Fibroblast of peridontal ligament (primary cell): Measurements from ENCODE around the gene RAB9B.
"Not testable (repeated sequence)": the region's sequence is repeated elsewhere in the genome, so short reads cannot be mapped to it uniquely, and the experiment has no call there.

Experiments used
- DNase-seq: peaks from one replicate; pipeline ENCODE4 v3.0.0-alpha.2; 2010; ENCODE audit errors: extremely low read depth

The RAB9B gene, protein sequence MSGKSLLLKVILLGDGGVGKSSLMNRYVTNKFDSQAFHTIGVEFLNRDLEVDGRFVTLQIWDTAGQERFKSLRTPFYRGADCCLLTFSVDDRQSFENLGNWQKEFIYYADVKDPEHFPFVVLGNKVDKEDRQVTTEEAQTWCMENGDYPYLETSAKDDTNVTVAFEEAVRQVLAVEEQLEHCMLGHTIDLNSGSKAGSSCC

DNA sequence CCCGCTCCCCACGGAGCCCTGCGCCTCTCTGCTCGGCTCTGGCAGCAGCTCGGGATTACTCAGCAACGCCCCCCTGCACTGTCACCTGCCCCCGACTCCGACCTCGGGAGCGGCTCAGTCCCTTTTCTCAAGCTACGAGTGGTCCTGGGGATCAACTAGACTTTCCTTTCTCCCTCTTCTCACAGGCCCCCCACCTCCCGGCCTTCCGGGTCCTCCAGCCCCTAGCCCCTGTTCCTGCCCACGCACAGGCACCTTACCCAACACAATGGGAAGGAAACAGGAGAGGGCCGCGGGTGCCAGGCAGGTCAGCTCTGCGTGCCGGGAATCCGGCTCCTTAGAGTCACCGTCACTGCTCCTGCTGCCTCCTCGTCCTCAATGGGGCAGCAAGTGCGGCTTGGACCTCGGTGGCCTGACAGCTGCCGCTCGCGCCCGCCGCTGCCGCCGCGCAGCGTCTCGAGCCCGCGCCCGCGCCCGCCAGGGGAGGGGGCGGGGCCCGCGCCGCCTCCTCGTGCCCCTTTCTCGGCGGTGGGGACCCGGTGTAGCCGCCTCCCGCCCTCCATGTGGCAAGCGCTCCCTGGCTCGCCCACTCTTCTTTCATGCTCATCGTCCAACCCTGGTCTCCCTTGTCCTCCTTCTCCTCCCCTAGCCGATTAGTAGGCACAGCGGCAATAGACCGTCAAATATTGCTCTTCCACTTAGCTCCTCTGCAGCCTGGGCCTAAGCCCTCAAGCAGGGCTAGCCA lies at the start of gene RAB9B:
Gene RAB9B (minus strand): TSS at position 455 of the 742 bp plus-strand sequence. CDS start 6,473 bp downstream, outside the sequence.
- DNase-seq: peak; percentile 7

DNA sequence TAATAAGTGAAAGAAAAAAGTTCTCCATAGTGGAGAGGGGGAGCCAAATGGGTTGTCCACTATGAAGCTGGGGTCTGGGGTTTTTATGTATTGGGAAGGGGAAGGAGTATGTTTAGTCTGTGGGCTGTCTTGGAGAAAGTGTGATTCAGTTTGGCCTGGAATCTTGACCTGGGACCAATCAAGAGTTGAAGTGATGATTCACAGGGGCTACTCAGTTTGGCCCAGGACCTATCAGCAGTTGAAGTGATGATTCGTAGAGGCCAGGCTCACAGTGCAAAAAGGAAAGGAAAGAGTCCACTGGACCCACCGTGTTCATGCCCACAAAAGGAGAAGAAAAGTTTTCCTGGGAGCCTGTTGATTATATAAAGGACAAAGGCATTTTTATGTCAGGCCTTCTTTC lies 47.3 kb upstream of the RAB9B start:
- DNase-seq: peak; percentile 8

DNA sequence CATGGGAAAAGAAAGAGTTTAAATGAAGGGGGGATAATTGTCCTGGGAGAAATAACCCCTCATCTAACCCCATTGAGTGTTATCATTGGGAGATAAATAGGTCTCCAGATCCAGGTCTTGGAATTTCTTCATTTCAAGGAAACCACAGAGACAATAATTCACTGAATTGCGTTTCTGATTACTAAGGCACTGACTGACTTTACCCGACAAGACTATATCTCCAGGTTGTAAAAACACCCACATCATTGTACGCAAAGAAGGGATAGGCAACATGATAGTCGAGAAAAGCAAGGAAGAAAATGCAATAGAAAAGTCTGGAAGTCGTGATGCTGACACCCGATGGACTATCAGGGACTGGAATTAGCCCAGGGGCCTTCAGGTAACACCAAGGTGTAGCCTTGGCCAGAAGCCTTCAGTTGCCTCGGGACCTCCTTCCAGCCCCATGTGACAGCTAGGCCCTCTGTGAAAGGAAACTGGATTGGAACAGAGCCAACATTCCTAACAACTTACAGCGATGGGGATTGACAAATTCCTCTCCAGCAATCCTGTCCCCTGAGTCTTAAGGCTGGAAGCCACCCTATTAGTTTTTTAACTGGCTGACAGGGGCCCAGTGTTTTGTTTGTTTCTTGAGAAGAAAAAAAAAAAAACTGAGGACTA lies 46.5 kb upstream of the RAB9B start:
- DNase-seq: peak; percentile 30

GRCh38 chrX:103877571-103877970 lies 45.5 kb upstream of the RAB9B start:
- no peak for DNase-seq

DNA sequence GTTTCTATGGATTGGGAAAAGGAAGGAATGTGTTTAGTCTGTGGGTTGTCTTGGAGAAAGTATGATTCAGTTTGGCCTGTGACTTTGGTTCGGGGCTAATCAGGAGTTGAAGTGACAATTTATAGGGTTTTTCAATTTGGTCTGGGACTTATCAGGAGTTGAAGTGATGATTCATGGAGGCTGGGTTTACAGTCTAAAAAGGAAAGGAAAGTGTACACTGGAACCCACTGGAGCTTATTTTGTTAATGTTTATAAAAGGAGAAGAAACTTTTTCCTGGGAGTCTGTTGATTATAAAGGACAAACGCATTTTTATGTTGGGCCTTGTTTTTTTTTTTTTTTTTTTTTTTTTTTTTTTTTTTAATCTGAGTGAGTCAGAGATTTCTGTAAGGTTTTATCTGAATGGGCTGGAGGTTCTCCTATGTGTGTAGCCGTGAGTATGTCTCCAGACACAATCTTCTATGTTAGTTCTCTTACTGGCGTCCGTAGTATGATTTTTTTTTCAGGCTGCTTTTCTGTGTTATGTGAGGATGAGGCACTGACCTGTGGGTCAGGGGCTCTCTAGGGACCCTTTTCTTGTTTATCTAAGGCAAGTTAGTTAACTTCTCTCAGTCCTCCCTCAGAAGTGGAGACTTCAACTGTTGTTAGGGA lies 33.0 kb upstream of the RAB9B start:
- DNase-seq: no peak

GRCh38 chrX:103864149-103864548 lies 32.1 kb upstream of the RAB9B start:
- DNase-seq: no peak

DNA sequence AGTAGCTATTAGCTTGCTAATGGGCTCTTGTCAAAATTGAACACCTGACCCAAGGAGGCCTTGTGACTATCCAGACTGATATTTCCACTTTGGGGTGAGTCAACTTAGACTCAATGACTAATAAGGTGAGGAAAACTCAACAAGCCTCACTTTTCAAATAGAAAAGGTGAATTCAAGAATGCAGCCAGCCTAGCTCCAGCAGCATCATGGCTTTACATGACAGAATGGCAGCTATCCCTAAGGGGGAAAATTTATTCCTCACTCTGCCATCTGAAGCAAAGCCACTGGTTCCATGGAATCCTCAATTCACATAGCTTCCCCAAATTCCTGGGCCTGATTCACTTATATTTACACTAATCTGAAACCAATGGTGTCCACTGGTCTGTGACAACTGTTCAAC lies 29.1 kb upstream of the RAB9B start:
- DNase-seq: no peak

- no peak for DNase-seq
Observed at GRCh38 chrX:103849558-103849957, 17.5 kb upstream of the RAB9B start.

GRCh38 chrX:103847174-103847870 lies 15.3 kb upstream of the RAB9B start:
- no peak for DNase-seq

DNA sequence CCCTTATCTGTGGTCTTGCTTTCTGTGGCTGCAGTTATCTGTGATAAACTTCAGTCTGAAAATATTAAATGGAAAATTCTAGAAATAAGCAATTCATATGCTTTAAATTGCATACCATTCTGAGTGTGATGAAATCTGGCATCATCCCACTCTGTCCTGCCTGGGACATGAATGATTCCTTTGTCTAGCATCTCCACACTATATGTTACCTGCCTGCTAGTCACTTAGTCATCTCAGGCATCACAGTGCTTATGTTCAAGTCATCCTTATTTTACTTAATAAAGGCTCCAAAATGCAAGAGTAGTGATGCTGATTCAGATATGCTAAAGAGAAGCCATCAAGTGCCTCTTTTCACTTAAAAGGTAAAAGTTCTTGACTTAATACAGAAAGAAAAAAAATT lies 14.3 kb upstream of the RAB9B start:
- DNase-seq: no peak

- peak; percentile 75 for DNase-seq
Observed at GRCh38 chrX:103845165-103845653, 13.2 kb upstream of the RAB9B start.

GRCh38 chrX:103839404-103839803 lies 7.3 kb upstream of the RAB9B start:
- DNase-seq: no peak

- DNase-seq: no peak
Observed at GRCh38 chrX:103831342-103831802, 685 bp downstream of the RAB9B start.

- DNase-seq: no peak
Observed at GRCh38 chrX:103830848-103831247, 1.2 kb downstream of the RAB9B start.

- DNase-seq: no peak
Observed at GRCh38 chrX:103828529-103828928, 3.5 kb downstream of the RAB9B start.

DNA sequence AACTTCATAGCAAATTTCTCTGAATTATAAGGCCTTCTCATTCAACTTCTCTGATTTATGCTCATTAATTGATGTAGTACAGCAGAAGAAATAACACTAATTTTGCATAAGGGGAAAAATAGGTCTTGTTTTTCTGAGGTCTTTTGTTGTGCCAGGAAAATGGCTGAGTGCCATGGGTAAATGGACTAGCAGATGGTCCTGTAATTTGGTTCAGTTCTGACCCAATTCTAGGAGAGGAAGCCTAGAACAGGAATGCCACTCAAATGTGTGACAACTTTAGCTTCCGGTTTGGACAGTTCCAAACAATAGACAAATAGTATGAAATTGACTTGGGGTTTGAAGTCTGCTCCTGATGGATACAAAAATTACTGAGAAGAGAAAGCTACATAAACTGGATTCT lies 6.2 kb downstream of the RAB9B start:
- no peak for DNase-seq

- DNase-seq: peak; percentile 5
Observed at GRCh38 chrX:103823591-103823990, 8.5 kb downstream of the RAB9B start.

DNA sequence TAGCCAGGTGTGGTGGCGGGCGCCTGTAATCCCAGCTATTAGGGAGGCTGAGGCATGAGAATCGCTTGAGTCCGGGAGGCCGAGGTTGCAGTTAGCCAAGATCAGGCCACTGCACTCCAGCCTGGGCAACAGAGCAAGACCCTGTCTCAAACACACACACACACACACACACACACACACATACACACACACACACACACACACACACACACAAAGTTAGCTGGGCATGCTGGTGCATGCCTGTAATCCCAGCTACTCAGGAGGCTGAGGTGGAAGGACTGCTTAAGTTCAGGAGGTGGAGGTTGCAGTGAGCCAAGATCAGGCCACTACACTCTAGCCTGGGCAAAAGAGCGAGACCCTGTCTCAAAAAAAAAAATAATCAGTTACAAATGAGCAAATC lies 11.3 kb downstream of the RAB9B start:
- not testable (repeated sequence) for DNase-seq

DNA sequence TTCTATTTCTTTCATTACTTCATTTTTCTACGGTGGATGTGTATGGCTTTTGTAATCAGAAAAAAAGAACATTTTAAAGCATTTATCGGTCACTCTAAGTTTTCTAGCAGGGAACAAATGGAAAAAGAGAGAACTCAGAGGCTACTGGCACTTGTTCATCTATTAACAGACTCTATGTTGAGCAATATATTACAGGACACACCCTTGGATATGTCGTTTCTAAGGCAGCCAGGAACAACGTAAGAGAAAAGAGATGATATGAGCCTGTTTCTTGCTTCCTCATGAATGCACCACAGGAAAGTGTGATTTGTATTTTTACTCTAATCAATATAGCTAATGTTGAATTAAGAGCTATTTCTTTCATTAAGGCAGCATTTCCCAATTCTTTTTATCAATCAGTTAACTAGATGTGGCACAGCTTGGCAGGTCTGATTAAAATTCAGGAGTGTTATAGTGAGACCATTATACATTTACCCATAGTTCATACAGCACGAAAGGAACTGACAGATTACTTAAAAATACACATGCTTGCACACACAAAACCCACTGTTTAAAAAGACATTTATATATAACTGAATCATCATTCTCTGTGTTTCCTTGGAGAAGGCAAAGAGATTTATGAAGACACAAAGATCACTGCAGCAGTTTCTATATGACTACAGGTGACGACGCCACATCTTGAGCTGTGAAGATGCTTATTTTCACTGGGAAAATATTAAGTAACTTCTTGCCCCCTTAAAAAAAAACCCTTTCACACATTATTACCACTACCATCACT lies 13.0 kb downstream of the RAB9B start:
- no peak for DNase-seq

GRCh38 chrX:103817502-103817901 lies 14.6 kb downstream of the RAB9B start:
- peak; percentile 57 for DNase-seq

DNA sequence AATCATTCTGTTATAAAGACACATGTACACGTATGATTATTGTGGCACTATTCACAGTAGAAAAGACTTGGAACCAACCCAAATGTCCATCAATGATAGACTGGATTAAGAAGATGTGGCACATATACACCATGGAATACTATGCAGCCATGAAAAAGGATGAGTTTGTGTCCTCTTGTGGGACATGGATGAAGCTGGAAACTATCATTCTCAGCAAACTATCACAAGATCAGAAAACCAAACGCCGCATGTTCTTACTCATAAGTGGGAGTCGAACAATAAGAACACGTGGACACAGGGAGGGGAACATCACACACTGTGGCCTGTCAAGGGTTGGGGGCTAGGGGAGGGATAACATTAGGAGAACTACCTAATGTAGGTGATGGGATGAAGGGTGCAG lies 15.0 kb downstream of the RAB9B start:
- not testable (repeated sequence) for DNase-seq
